ENCODE results near the gene PER1. TPM values are rescaled to one million over a fixed set of nuclear protein-coding genes. Genes with fewer than 3 reads are reported as not detected.
A peak's percentile ranks its signal among the peaks of the same experiment; 100 is the strongest.
"Not testable (repeated sequence)": the region's sequence is repeated elsewhere in the genome, so short reads cannot be mapped to it uniquely, and the experiment has no call there.

The PER1 gene
- polyA plus RNA-seq, 1 donor: 22.9 TPM

DNA sequence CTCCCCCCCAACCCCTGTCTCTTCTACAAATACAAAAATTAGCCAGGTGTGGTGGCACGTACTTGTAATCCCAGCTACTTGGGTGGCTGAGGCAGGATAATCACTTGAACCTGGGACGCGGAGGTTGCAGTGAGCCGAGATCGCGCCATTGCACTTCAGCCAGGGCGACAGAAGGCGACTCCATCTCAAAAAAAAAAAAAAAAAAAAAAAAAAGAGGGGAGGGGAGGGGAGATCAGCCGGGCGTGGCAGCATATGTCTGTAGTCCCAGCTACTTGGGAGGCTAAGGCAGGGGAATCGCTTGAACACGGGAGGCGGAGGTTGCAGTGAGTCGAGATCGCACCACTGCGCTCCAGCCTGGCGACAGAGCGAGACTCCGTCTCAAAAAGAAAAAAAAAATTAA, 18.0 kb upstream of the PER1 start:
- DNase-seq: not testable (repeated sequence)

DNA sequence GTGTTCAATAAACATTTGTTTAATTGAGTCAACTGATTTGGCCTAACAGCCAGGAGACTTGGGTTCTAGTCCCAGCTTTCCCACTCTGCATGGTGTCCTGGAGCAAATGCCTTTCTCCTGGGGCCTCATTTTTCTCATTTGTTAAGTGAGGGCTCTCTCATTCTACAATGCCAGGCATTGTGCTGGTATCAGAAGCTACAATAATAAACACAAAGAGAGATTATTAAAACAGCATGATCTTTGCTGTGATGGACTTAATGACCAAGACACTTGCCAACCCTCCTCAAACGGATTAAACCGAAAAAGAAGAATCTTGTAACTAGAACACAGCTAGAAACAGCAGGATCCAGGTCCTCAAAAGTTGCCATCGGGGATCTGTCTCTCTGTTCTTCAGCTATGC, 15.3 kb upstream of the PER1 start:
- DNase-seq: no peak

DNA sequence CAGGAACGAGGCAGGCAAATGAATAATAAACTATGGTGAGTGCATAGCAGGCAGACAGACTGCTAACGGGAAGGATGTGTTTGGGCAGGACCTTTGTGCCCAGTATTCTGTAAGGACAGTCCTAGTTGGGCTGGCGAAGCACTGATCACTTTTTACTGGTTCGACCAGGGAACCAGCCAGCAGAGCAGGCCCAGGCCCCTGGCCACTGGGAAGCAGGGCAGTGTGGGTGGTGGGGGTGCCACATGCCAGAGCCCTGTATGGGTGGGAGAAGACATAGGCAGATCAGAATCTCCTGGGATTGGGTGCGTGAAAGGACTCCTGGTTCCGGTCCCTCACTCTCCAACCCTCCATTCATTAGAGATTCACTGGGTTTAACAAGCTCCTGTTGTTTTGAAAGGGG, 14.5 kb upstream of the PER1 start:
- DNase-seq: no peak

DNA sequence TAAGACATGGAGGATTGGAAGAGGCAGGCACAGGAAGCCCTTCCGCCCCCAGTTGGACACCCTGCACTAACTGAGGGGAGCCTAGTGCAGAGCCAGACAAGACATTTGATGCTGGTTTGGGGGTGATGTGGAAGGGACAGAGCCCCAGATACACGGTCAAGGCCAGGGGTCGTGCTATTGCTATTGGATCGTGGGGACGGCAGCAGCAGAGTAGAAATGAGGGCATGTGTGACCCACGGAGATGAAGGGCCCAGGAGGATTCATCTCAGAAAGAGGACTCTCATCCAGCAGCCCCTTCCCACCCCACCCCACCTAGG, 12.6 kb upstream of the PER1 start:
- no peak for DNase-seq

DNA sequence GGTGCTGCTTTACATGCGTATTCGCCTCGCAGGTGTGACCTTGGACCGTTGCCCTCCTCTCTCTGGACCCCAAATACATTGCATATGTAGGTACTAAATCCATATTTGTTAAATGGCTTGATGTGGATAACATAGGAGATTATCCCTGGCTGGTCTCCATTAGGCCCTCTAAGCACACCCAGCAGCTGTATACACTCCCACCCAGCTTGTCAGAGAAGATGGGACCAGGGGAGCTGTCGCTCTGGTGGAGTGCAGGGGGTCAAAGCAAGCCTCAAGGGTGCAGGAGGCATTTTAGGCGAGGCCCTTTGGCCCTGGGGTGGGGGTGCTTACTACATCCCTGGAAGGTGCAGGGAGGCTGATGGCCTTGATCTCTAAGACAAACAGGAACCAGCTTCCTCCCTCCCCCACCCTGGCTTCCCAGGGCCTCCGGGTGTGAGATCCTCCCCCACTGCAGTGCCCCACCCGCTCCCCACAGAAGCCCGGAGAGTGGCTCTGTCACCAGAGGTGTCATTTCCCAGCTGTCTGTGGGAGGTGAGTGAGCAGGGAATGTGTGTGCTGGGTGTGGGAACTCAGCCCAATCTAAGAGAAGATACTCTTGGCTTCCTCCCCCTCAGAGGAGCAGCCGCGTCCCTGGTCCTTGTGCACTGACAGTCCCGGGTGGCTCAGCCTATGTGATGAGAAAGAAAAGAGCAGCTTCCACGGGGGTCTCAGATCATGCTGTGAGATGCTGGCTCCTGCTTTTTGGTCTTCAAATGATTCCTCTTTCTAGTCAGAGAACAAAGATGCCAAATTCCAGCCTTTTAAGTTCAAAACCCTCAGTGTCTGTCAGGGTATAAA, 12.0 kb upstream of the PER1 start:
- DNase-seq: no peak

DNA sequence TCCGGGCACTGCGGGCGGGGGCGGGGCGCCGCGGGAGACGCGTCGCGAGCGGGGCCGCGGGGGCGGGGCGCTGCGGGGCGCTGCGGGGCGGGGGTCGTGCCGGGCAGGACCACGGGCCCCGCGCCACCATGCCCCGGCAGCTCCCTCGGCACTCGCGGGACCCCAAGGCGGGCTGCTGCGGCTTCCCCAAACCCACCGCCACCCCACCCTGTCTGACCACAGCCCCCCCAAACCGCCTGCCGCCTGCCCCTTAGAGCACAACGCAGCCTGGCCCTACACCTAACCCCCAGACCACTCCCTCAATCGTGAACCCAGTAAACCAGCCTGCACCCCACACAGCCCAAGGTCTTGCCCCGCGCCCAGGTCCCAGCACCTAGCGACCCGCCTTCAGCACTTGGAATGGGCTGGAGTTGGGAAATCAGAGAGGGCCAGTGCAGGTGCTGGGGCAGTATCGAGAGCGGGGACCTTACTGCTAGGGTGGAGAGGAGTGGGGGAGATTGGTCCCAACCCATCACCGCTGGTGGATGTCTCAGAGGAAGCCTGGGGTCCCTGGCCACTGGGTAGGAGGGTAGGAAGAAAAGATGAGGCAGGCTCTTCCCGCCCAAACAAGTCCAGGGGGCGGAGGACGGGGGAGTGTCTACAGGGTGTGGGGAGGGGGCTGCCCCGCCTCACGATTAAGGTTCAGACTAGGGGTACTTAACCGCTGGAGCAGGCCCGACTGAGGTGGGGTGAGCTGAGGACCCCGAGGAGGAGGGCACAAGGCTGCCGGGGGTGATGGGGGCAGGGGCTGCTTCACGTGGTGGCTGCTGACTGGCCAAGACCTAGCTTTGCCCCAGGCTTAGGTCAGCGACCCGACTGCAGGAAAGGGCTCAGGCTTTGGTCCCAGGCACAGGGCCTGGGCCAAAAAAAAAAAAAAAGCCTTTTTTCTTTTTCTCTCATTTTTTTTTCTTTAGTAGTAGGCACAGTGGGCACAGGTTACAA, 11.1 kb upstream of the PER1 start:
- no peak for DNase-seq

DNA sequence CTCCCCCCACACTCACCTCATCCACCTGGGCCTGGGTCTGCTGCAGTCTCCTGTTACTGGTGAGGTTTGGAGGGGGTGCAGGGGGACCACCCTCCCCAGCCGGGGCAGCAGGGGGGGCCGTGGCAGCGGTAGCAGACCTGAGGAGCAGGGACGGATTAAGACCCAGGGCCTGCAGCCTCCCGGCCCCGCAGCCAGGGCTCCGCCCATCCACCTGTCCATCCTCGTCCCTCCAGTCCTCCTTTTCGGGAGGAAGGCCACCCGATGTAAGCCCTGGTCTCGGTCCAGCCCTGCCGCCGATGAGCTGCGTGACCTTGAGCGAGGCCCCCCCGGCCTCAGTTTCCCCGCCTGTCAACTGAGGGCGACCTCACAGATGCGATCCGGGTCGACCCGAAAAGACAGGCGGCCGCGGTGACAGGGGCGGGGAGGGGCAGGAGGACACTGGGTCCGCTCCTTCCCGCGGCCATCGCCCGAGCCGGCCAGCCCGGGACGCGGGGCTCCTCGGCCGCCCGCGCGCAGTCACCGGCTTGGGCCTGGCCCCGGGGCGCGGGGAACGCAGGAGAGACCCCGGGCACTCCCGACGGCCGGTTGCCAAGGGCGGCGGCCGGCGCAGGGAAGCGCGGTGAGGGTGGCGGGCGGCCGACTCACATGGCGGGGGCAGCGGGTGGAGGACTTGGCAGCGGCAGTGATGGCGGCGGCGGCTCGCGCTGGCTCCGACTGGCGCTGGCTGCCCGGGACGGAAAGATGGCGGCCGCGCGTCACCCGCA, 10.2 kb upstream of the PER1 start, which contains the start of gene VAMP2:
Gene VAMP2, minus strand, starts transcription at position 716 of the 764 bp plus-strand sequence. Its CDS starts 69 bp downstream, at position 647.
- no peak for DNase-seq

DNA sequence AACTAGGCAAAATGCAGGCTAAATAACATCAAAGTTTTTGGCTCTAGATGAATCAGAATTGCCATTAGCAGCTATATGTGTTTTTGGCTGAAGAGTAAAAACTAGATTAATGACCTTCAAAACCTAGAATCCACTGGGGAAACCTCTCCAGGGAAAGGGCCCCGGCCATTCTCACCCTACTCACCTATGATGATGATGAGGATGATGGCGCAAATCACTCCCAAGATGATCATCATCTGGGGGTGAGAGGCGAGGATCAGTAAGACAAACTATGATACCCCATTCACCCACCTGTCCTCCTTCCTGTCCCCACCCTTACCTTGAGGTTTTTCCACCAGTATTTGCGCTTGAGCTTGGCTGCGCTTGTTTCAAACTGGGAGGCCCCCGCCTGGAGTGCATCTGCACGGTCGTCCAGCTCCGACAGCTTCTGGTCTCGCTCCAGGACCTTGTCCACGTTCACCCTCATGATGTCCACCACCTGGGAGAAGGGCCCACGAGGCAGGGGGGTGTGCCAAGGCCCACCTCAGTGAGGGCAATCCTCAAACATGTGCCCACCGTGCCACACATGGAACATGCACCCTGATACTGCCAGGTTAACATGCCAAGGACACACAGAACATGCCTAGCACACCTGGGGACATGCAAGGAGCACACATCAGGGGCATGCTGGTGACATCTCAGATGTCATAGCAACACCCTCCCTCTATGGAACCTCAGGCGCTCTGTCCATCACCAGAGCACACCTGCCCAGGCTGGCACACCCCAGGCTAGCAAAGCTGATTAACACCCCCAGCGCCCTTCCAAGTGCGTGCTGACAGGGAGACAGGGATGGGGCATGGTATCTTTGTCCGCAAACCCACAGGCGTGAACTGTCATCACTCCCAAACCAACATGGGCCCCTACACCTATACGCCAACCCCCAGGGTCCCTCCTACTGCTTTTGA, 9.4 kb upstream of the PER1 start:
- DNase-seq: no peak

DNA sequence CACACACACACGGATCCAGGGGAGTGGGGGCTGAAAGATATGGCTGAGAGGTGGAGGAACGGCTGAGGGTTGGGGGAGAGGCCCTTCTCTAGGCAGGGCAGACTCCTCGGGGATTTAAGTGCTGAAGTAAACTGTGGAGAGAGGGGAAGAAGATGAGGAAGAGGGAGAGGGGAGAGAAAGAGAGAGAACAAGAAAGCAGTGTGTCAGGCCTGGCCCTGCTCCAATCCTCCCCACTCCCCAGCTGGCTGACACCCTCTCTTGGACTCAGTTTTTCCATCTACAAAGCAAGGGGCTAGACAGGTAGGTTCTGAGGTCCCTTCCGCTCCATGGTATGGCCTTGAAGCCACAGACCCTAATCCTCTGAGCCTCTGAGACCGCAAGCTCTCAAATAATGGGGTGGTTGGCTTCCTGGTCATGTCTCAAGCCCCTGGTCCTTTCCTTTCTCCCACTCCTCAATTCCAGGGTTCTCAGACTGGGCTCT, 8.6 kb upstream of the PER1 start:
- no peak for DNase-seq

DNA sequence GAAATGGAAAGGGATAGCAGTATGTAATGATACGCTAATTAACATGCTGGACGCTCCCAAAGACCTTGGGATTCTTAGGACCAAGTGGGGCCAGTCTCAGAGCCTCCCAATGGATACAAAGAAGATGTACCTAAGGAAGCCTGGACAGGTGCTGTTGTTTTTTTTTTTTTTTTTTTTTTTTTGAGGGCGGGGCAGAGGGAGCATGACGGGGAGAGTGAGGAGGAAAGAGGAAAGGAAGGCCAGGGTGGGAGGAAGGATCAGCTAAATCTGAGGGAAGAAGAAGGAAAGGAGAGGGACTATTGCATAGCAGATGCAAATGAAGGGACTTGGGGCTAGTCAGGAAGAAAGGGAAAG, 8.0 kb upstream of the PER1 start:
- DNase-seq: no peak

DNA sequence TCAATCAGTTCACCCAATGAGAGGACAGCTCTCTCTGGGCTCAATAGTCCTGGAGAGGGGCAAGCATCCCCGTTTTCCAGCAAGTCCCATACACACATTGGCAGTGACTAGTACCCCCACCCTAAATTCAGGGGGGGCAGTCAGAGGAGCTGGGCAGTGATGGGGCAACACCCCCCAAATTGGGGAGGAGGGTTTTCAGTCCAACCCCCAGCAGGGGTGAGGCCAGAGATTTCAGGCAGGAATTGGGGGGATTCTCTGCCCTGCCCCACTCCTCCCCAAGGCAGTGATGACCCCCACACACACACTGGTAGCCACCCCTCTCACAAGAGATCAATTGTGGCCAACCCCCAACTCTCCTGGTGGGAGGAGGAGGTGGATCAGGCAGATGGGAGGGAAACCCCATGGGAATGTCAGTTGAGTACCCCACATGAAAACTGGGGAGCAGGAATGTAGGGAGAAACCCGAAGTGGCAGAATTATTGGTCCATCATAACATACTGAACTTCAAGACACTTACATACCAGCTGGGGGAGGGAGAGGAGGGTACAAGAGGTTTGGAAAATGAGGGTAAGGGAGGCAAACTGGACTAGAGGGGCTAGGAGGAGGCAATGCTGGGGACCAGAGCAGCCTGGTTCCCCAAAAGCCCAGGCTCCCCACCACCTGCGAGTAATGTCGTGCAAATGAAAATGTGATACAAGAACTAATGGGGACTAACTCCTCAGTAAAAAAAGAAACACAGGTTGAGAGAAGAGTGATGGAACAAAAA, 7.4 kb upstream of the PER1 start:
- no peak for DNase-seq

DNA sequence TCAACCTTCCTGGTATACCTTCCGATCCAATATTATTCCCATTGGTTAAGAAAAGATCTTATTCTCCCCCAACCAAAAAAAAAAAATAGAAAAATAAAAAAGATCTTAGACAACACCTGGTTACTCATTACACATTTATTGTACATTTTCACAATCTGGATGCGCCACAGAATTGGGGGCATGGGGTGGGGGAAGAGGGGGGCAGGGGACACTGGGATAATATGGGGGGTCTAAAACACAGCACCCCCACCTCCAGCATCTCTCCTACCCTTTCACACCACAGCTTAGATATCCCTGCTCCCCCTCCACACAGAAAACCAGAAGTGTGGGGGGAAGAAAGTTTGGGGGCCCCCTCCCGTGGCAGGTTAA, 6.8 kb upstream of the PER1 start:
- no peak for DNase-seq

DNA sequence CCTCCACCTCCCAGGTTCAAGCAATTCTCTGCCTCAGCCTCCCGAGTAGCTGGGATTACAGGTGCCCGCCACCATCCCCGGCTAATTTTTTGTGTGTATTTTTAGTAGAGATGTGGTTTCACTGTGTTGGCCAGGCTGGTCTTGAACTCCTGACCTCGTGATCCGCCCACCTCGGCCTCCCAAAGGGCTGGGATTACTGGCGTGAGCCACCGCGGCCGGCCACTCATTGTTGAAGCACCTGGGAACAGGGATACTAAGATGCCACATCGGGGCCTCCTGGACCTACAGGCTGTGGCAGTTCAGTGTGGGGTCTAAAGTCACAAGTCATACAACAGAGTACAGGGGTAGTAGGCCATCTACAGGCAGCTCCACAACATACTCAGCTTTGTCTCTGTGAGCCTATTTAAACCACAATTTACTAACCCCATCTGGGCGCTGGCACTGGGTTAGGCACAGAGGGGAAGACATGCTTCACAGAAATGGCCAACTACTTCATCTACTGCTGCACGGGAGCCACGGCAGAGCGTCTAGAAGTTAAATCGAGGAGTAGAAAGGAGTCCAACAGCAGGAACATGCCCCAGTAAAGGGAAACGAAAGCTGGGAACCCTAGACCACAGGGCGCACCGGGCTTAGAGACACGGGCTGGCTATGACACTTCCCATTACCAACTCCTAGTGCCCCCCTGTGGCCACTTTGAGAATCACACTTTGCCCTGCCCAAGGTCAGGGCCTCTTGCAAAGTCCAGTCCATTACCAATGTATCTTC, 6.2 kb upstream of the PER1 start:
- peak; percentile 88 for DNase-seq

DNA sequence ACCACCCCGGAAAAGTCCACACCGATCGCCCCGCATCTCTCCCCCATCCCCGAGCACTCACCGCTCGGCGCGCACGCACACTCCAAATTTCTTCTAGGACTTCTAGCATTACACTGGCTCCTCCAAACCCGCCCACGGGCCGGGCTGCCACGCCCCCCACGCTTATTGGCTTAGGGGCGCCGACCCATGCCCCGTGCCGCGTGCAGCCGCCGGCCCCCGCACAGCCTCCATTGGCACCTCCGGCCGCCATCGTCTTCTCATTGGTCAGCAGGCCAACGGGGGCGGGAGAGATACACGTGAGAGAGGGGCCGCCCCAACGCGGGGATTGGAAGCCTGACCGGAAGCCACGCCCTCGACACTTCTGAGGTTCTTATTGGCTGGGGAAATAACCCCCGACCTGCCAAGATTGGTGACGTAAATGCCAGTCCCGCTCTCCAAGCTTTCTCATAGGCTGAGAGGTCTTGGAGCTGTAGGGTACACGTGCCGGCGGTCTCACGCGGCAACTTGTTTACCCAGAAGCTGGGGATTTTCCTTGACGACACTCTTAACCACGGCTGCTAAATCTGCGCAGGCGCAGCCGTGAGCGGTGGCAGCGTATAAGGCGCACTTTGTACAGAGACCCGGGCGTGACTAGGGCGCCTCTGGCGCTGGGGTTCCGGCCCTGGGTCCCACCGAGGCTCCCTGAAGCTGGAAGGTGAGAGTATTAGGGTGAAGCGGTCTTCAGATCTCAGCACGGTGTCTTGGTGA, 4.2 kb upstream of the PER1 start:
- peak; percentile 100 for DNase-seq

DNA sequence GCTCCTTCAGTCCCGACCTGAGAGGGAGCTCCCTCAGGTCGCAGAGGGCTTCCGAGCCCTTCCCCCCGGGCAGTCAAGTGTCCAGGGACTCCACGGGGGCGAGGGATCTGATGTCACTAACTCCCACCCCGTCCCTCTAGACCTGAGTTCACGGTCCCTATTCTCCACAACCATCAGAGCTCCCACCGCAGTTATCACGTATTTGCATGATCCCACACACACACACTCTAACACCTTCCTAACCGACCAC, 3.7 kb upstream of the PER1 start:
- no peak for DNase-seq

DNA sequence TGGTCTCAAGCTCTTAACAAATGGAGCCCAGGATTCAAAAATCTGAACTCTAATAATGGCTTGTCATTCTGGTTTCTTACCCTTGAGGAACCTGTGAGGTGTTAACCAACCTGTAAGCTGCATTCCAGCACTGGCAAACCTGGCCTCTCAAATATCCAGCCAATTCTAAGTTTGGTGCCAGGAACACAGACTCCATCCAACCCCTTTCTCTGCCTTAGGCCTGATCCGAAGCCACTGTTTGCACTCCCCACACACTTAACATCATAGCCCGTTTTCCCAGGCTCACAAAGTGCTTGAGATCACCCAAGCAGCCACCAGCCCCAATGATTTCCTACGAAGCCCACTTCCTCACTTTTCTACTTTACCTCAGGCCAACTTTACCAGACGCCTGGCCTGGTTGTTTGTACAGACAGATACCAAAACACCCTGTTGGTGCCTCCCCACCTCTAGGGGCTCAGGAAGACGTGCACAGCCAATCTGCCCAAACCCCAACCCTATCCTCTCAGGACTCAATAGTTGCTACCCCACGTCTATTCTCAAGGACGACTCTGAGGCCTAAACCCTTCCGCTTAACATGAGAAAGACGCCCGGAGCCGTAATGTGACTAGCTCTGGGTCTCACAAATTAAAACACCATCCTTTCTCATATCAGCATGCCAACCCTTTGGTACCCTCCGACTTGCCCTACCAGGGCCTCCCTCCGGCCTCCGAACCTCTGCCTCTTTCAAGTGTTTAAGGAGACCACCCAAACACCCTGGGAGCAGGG, 3.2 kb upstream of the PER1 start:
- no peak for DNase-seq

DNA sequence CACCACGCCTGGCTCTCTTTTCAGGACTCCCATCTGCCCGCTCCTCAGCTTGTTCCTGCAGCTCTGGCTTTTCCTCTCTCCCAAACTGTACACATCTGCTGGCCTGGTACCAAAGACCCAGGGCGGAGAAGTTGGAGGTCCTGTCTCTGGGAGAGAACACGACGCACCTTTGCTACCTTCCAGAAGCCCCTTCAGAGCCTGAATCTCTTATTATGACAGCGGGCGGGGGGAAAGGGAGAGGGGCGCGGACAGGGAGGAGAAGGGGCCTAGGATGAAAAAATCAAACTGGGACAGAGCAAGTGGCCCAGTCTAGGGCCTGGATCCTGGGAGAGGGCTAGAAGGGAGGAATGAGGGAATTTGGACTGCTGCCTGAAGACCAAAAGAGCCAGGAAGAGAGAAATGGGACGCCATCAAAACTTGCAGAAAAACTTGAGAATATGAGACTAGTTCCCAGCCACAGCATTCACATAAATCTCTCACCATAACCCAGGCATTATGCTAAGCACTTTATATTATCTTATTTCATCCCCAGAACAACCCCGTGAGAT, 2.5 kb upstream of the PER1 start:
- DNase-seq: no peak

DNA sequence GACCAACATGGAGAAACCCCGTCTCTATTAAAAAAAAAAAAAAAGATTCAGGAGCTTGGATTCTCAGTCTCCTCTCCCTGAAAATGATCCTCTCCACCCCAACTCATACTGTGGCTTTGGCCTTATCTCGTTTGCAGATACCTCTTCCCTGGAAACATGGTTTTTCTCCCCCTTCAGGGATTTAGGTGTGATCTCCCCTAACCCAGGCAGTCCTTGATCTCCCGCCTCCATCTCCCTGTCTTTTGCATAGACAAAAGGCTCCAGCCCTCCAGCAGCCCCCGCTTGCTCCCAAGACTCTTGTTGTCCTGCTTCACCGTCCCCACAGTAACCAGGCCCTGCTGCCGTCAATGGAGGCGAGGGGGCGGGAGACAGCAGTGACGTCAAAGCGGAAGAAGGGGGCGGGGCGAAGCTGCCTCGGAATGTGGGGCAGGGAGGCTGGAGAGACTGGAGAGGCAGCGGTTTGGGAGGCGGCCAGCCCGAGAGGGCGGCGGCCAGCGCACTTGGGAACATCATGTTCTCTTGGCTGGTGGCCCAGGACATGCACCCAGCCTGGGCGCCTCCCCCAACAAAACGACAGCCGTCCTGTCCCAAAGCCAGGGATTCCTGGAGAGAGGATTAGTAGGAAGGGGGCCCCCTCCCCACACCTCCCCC, 1.9 kb upstream of the PER1 start:
- DNase-seq: peak; percentile 96

Measured in left kidney (tissue), 2 donors.